Activated CD4-positive, alpha-beta T cell treated with anti-CD3 and anti-CD28 coated beads, Interleukin-2, amount 10 ng/mL, durations not matched to agents 7 days and 5 days (primary cell): Measurements from ENCODE around the gene TEX14. TPM values are rescaled to one million over a fixed set of nuclear protein-coding genes. Genes with fewer than 3 reads are reported as not detected.

Experiments used
- CTCF ChIA-PET: fragments of 350-600 bp; sonication (Branson Sonifier 250); formaldehyde crosslinking; loops from one replicate; lab custom pipeline; 2021; ENCODE audit warnings: antibody characterized with exemption; lab: Charles Lee
- POLR2A ChIA-PET: fragments of 350-600 bp; sonication (Branson Sonifier 250); formaldehyde crosslinking; loops from one replicate; lab custom pipeline; 2021; ENCODE audit warnings: antibody characterized with exemption; lab: Charles Lee
- DNase-seq: peaks from one replicate; pipeline ENCODE4 v3.0.0-alpha.2; 2020
- H3K27ac Mint-ChIP-seq: one replicate; pipeline ENCODE4 v1.8.0; 2021; ENCODE audit warnings: mild to moderate bottlenecking, moderate library complexity, mixed read lengths
- H3K27me3 Mint-ChIP-seq: one replicate; pipeline ENCODE4 v1.8.0; 2021; ENCODE audit warnings: mixed read lengths
- H3K36me3 Mint-ChIP-seq: one replicate; pipeline ENCODE4 v1.8.0; 2021; ENCODE audit warnings: low read depth, mixed read lengths
- H3K4me1 Mint-ChIP-seq: one replicate; pipeline ENCODE4 v1.8.0; 2021; ENCODE audit warnings: mixed read lengths
- H3K4me3 Mint-ChIP-seq: one replicate; pipeline ENCODE4 v1.8.0; 2021; ENCODE audit warnings: mild to moderate bottlenecking, moderate library complexity, mixed read lengths
- H3K9me3 Mint-ChIP-seq: one replicate; pipeline ENCODE4 v1.8.0; 2021; ENCODE audit warnings: mixed read lengths
- total RNA-seq, 2 experiments: library from RNA; stranded (reverse); gene quantifications; one replicate each; pipeline ENCODE4 v1.2.3, GENCODE V29; 2021

Gene TEX14
- total RNA-seq, 2 experiments from 2014 or later, result 0.27 to 0.50 TPM

DNA sequence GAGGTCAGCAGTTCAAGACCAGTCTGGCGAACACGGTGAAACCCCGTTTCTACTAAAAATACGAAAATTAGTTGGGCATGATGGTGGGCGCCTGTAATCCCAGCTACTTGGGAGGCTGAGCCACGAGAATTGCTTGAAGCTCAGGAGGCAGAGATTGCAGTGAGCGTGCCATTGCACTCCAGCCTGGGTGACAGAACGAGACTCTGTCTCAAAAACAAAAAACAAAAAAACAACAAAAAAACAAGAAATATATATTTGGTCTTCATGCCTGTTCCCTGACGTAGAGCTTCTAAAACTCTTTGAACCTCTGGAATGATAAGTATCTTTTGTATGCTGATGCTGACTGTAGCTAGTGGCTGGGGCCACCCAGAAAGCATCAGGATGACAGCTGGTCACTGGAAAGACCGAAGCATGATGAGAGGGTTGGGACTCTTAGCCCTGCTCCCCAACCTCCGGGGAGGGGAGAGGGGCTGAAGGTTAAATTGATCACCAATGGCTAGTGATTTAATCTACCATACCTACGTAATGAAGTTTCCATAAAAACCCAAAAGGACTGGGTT is 54.8 kb downstream of the TEX14 start:
- Mint-ChIP-seq H3K4me3 (no peak overlapping the region), H3K4me1 (peaks cover 3% of the 10 kb centered on the region), H3K36me3 (no peaks in the 10 kb centered on the region), H3K27me3 (no peaks in the 10 kb centered on the region), H3K9me3 (no peaks in the 10 kb centered on the region), H3K27ac (no peak overlapping the region)
- DNase-seq, result no peak
- CTCF ChIA-PET, result interaction anchor here (0.7 kb wide), 1 partner anchor 115 kb away, joined by 4 read pairs; no protein-coding TSS in a partner anchor
- POLR2A ChIA-PET, result no interaction called here

- Mint-ChIP-seq H3K27me3 (no peaks in the 10 kb centered on the region), H3K4me1 (peaks cover 12% of the 10 kb centered on the region), H3K27ac (peak overlapping the region; percentile 43), H3K4me3 (no peak overlapping the region), H3K36me3 (no peaks in the 10 kb centered on the region), H3K9me3 (no peaks in the 10 kb centered on the region)
- CTCF ChIA-PET, result interaction anchor here (0.6 to 2.1 kb wide), 10 partner anchors 10 to 296 kb away, joined by 3 to 8 read pairs (median 3); no protein-coding TSS in a partner anchor
- POLR2A ChIA-PET, result interaction anchor here (0.6 to 2.3 kb wide), 21 partner anchors 7 to 474 kb away, joined by 3 to 33 read pairs (median 4); partner anchors contain the start of genes RAD51C, TEX14 and TRIM37
- DNase-seq, result no peak
Observed at GRCh38 chr17:58632324-58633314, 59.2 kb downstream of the TEX14 start.

DNA sequence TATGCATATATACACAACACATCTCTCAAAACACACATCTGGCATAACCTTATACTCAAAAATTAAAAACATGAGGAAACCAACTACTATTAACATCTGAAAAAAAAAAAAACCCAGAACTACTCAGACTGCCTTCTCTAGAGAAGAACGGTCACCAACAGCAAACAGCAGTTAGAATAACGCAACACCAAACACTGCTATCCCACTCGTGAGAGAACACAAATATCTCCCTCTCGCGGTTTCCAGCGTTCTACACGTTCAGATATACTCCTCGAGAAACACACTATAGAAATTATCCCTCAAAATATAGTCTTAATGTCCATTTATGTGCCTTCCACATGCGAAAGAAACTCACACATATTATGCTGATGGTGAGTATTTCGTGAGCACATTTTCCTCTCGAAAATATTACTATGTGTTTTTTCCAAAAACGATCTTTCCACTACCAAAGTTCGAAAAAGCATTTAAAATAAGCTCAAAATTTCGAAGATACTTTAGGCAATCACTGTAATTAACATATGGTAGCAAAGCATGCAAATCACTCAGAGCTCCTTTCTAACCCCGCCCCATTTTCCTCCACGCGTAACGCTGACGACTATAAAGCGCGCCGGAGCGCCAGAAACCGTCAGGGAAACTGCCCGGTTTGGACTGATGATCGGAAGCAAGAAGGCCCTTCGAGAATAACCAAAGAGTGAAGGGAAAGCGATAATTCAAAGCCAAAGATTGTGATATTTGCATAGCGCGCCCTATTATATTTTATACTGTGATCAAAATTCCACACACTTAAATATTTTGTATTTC is 60.1 kb downstream of the TEX14 start:
- Mint-ChIP-seq H3K9me3 (no peaks in the 10 kb centered on the region), H3K27me3 (no peaks in the 10 kb centered on the region), H3K4me3 (no peak overlapping the region), H3K4me1 (peaks cover 12% of the 10 kb centered on the region), H3K36me3 (no peaks in the 10 kb centered on the region), H3K27ac (no peak overlapping the region)
- POLR2A ChIA-PET, result interaction anchor here (0.6 to 2.3 kb wide), 30 partner anchors 8 to 524 kb away, joined by 3 to 33 read pairs (median 4); partner anchors contain the start of genes PRR11, RAD51C, SKA2 and TEX14
- CTCF ChIA-PET, result interaction anchor here (0.6 to 2.1 kb wide), 12 partner anchors 10 to 296 kb away, joined by 3 to 8 read pairs (median 3); no protein-coding TSS in a partner anchor
- DNase-seq, result peak; percentile 96

GRCh38 chr17:58630883-58631522 is 60.8 kb downstream of the TEX14 start:
- peak; percentile 36 for DNase-seq
- ChIA-PET CTCF (interaction anchor here (0.6 to 2.1 kb wide), 7 partner anchors 9 to 295 kb away, joined by 3 to 6 read pairs (median 4); no protein-coding TSS in a partner anchor), POLR2A (interaction anchor here (0.5 to 2.3 kb wide), 13 partner anchors 10 to 525 kb away, joined by 3 to 33 read pairs (median 4); partner anchors contain the start of genes PRR11, RAD51C, SKA2 and TEX14)
- H3K36me3 Mint-ChIP-seq, result no peaks in the 10 kb centered on the region
- H3K27me3 Mint-ChIP-seq, result no peaks in the 10 kb centered on the region
- H3K9me3 Mint-ChIP-seq, result no peaks in the 10 kb centered on the region
- peak overlapping the region; percentile 50 for H3K4me3 Mint-ChIP-seq
- no peak overlapping the region for H3K27ac Mint-ChIP-seq
- H3K4me1 Mint-ChIP-seq, result peaks cover 12% of the 10 kb centered on the region

GRCh38 chr17:58626905-58627304 is 64.9 kb downstream of the TEX14 start:
- no peaks in the 10 kb centered on the region for H3K27me3 Mint-ChIP-seq
- ChIA-PET CTCF (no interaction called here), POLR2A (no interaction called here)
- peaks cover 9% of the 10 kb centered on the region for H3K4me1 Mint-ChIP-seq
- H3K27ac Mint-ChIP-seq, result no peak overlapping the region
- no peaks in the 10 kb centered on the region for H3K9me3 Mint-ChIP-seq
- no peak for DNase-seq
- H3K4me3 Mint-ChIP-seq, result no peak overlapping the region
- no peaks in the 10 kb centered on the region for H3K36me3 Mint-ChIP-seq

DNA sequence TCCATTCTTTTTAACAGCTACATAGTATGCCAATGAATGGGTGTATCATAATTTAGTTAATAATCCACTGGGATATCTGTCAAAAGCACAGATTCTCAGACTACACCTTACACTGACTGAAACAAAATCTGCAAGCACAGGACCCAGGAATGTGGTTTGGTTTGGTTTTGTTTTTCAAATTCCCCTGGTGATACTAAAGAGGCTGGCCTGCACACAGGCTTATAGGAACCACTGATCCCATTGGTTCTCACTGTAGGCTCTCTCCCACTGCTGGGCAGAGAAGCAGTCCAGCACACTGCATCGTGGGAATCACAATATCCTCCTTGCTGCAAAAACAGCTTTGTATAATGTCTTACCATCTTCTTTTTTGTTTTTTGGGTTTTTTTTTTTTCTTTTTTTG is 67.1 kb downstream of the TEX14 start:
- Mint-ChIP-seq H3K9me3 (no peaks in the 10 kb centered on the region), H3K4me1 (no peaks in the 10 kb centered on the region), H3K27me3 (no peaks in the 10 kb centered on the region), H3K4me3 (no peak overlapping the region), H3K27ac (no peak overlapping the region), H3K36me3 (no peaks in the 10 kb centered on the region)
- ChIA-PET POLR2A (no interaction called here), CTCF (interaction anchor here (0.6 kb wide), 1 partner anchor 345 kb away, joined by 3 read pairs; no protein-coding TSS in a partner anchor)
- DNase-seq, result no peak

- Mint-ChIP-seq H3K27me3 (no peaks in the 10 kb centered on the region), H3K36me3 (no peaks in the 10 kb centered on the region), H3K4me3 (no peak overlapping the region), H3K4me1 (no peaks in the 10 kb centered on the region), H3K27ac (no peak overlapping the region), H3K9me3 (no peaks in the 10 kb centered on the region)
- ChIA-PET CTCF (interaction anchor here (1.5 kb wide), 1 partner anchor 10 kb away, joined by 6 read pairs; no protein-coding TSS in a partner anchor), POLR2A (interaction anchor here (0.6 kb wide), 1 partner anchor 10 kb away, joined by 3 read pairs; no protein-coding TSS in a partner anchor)
- DNase-seq, result no peak
Observed at GRCh38 chr17:58621174-58621573, 70.7 kb downstream of the TEX14 start.

DNA sequence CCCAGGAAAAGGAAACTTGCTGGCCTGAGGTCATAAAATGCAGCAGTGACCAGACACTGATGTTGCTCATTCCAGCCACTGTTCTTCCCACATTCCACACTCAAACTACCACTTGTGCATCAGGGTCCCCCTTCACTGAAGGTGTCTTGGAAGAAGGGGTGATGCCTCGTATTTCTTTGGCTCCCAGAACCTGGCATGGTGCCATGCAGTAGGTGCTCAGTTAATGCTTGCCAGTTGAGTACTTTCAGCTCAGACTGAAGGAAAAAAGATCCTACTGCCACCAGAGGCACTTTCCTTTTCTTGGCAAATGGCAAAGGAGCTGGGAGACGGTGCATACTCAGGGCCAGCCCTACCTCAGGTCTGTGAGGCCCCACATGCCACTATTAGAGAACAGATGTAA is 73.5 kb downstream of the TEX14 start:
- ChIA-PET POLR2A (no interaction called here), CTCF (no interaction called here)
- peaks cover 14% of the 10 kb centered on the region for H3K4me1 Mint-ChIP-seq
- no peaks in the 10 kb centered on the region for H3K27me3 Mint-ChIP-seq
- no peak for DNase-seq
- H3K27ac Mint-ChIP-seq, result no peak overlapping the region
- no peaks in the 10 kb centered on the region for H3K9me3 Mint-ChIP-seq
- no peaks in the 10 kb centered on the region for H3K36me3 Mint-ChIP-seq
- no peak overlapping the region for H3K4me3 Mint-ChIP-seq

DNA sequence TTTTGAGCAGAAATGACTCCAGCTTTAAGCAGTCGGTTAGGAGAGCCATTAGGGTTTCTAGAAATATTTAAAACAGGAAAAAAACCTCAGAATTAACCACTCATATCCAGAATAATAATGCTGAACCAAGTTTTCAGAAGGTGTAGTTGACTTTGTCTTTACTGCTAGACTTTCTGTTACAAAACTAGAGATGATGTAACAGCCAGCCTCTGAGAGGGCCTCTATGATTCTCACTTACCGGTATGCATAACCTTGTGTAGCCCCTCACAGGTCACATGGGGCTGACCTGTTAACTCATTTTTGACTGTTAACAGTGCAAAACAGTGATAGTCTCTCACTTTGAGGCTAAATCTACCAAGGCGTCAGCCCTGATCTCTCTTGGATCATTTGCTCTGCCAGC is 74.3 kb downstream of the TEX14 start:
- Mint-ChIP-seq H3K27me3 (no peaks in the 10 kb centered on the region), H3K36me3 (no peaks in the 10 kb centered on the region), H3K4me3 (no peak overlapping the region), H3K9me3 (no peaks in the 10 kb centered on the region), H3K27ac (no peak overlapping the region), H3K4me1 (peaks cover 14% of the 10 kb centered on the region)
- no peak for DNase-seq
- ChIA-PET POLR2A (no interaction called here), CTCF (interaction anchor here (0.5 kb wide), 1 partner anchor 479 kb away, joined by 3 read pairs; no protein-coding TSS in a partner anchor)

DNA sequence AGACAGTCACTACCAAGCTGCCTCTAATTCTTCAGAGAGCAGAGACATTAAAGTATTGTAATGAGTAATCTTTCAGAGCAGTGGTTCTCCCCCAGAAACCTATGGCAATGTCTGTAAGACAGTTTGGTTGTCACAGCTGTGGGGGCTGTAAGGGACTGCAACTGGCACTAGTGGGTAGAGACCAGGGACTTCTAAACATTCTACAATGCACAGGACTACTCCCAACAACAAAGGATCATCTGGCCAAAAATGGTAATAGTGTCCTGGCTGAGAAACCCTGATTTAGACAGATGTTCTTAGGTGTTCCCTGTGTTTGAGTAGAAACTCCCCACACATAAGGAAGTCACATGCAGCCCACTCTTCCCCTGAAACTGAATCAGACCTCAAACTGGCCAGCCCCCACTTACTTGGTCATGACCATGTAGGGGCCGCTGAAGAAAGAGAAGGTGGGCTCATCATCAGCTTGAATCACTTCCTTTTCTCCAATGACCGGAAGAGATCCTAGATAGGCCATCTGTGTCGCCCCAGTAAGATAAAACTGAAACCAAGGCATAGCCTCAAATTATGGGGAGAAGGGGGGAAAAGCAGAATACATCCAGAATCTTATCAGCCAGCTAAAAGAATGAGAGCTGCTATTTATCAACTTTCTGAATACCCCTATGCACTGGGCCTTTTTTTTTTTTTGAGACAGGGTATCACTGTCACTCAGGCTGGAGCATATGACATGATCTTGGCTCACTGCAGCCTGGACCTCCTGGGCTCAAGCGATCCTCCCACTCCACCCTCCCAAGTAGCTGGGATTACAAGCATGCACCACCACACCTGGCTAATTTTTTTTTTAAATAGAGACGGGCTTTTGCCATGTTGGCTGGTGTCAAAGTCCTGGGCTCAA is 75.8 kb downstream of the TEX14 start:
- no peak for DNase-seq
- Mint-ChIP-seq H3K36me3 (no peaks in the 10 kb centered on the region), H3K27ac (no peak overlapping the region), H3K4me1 (peaks cover 14% of the 10 kb centered on the region), H3K4me3 (no peak overlapping the region), H3K9me3 (no peaks in the 10 kb centered on the region), H3K27me3 (no peaks in the 10 kb centered on the region)
- POLR2A ChIA-PET, result interaction anchor here (0.6 kb wide), 1 partner anchor 15 kb away, joined by 6 read pairs; no protein-coding TSS in a partner anchor
- CTCF ChIA-PET, result interaction anchor here (0.6 to 1.4 kb wide), 3 partner anchors 17 to 554 kb away, joined by 3 to 5 read pairs (median 3); no protein-coding TSS in a partner anchor
